Hematopoietic multipotent progenitor cell treated with erythropoietin and hydrocortisone succinate and interleukin-3 and kit ligand, for 8 days (in vitro differentiated cells): ENCODE measurements around the gene NCAM2.

Source experiments
- DNase-seq: peaks from one replicate; pipeline ENCODE4 v3.0.0-alpha.2; 2015

NCAM2 gene

GRCh38 chr21:21231913-21232312, 233.7 kb downstream of the NCAM2 start:
- no peak for DNase-seq

DNA sequence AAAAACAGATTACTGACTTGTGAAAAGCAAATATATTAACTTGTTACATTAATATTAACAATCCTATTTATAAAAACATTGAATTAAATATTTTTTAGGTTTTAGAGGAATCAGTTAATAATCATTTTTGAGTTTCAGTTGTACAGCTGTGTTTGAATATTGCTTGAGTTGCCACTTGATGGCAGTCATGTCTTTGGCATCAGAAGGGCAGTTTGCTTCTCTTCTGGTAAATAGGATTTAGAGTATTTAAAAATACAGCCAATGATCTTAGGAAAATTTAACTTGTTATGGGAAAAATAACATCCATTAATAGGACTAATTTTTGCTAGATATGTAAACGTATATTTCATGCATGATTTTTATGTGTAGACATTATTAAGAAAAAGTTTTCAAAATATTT, 234.1 kb downstream of the NCAM2 start:
- DNase-seq = peak; percentile 2

GRCh38 chr21:21233051-21233450, 234.8 kb downstream of the NCAM2 start:
- DNase-seq = no peak

DNA sequence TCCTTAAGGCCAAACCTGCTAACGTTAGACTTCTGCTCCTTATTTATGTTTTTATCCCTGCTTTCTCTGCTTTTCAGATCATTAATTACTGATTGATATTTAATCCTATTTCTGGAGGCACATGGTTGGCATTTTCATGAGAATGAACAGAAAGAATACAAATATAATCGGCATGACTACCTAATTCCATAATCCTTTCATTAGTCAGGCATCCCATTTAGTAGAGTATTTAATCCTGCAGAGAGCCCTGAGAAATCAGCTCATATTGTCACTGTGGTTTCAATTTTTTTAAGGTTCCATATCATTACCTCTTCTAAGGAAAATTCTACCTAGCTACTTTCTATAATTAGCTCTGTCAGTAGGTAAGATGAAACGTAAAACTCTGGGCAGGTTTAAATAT, 238.8 kb downstream of the NCAM2 start:
- DNase-seq = no peak

DNA sequence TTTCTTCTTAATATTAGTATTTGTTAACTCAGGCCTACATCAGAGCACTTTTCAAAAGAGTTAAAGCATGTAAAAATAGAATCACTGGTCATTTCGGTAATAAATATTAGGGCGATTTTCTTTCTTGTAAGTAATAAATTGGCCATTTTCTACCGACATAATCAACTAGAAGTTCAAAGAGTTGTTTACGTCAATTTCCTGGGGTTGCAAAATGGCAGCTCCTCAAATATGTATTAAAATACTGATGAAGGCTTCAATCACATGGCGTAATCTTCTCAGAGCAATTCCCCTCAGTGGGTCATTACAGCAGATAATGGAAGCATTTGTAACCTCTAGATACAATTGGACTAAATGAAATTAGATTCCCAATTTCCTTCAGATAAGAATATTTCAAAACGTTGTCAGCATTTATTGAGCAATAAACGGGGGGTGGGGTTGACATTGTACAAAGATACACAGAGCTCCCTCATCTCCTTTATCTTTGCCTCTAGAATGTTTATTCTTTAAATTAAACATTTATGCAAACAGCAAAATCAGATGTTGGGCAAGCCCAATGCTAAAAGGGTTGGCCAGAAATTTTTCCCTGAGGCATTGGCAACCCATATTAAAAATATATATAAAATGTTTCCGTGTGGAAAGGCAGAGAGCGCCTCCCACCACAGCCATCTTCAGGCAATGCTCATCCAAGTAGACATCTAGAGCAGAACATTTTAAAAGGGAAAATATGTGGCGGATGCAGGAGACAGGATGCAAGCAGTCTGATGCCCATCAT, 240.6 kb downstream of the NCAM2 start:
- DNase-seq = no peak

DNA sequence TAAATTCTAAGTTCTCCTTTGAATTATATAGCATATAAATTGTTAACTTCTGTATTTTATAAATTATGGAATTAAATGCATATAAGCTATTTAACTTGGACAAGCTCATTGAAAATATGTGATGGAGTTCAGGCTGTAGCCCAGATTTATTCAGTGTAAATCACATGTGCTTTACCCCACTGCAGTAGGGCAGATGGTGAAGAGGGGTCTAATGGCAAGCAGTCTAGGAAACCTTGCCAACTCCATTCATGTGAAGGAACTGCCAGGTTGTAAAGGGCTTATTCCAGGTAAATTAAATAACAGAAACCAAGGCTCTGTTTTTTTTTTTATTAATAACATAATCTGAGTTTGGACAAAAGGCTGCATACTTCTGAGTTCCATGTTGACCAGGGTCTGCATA, 243.2 kb downstream of the NCAM2 start:
- no peak for DNase-seq

DNA sequence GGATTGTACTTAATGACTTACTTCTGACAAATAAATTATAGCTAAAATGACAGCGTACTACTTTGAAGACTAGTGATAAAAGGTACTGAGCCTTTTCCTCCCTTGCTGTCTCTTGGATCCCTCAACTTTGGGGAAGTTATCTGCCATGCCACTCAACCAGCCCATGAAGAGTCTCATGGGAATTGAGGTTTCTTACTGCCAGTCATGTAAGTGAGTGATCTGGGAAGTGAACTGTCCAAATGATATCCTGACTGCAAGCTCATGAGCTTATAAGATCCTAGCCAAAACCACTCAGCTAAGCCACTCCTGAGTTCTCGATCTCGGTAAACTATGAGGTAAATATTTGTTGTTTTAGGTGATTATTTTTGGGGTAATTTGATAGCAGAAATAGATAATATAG, 247.8 kb downstream of the NCAM2 start:
- no peak for DNase-seq

DNA sequence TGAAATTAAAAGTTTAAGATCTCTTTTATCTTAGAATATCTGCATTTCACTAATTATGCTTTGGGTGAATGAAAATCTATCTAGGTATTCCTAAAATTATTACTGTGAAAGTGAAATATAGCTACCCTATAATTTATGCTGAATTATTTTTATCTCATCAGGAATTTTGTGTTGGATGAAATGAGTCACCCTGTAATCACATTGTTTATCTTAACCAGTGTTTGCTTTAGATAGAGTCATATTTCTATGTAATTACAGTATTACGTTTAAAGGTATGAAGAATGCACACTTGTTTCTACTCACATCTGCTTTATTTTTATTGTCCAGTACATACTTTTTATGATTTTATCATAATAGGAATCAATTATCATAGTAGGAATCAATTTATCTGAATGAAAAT, 249.2 kb downstream of the NCAM2 start:
- no peak for DNase-seq

- no peak for DNase-seq
Measured at GRCh38 chr21:21262048-21262447, 263.8 kb downstream of the NCAM2 start.

- DNase-seq = no peak
Measured at GRCh38 chr21:21268061-21268471, 269.9 kb downstream of the NCAM2 start.

DNA sequence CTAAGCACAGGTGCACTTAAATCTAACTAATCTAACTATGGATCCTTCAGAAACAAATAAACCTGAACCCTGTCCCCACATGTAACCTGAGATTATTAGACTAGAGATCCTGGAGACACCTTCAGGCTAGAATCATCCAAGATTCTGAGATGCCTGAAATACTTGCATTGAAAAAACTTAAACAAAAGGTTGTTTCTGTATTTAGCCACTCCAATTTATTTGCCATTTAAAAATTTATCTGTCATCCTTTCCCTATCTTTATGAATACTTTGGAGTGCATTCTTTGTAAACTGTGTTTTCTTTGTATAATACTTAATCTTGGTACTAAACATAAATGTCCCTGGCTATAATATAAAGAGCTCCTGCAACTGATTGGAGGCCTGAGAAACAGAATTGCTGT, 270.7 kb downstream of the NCAM2 start:
- DNase-seq = no peak

GRCh38 chr21:21279193-21279901, 281.1 kb downstream of the NCAM2 start:
- DNase-seq = no peak

GRCh38 chr21:21283810-21284209, 285.6 kb downstream of the NCAM2 start:
- DNase-seq = no peak

DNA sequence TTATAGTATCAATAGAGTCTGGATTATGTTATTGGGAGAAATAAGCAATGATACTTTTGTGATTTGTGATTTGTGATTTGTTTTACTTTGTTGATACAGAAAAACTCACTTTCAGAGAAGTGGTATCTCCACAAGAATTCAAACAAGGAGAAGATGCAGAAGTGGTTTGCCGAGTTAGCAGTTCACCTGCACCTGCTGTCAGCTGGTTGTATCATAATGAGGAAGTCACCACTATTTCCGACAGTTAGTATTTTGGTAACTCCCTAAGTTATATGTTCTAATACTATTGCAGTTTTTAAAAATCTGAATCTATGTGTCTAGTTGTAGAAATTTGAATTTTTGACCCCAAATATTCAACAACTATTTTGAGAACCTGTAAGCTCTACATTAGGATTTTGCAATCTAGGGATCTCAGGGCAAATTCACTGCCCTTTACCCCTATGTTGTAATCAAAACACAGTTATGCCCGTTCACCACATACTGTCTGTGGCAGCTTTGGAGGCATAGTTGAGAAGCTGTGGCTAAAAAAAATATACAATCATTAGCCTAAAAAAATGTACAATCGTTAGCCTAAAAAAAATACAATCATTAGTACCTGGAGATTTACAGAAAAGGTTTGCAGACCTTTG, 288.1 kb downstream of the NCAM2 start:
- no peak for DNase-seq

DNA sequence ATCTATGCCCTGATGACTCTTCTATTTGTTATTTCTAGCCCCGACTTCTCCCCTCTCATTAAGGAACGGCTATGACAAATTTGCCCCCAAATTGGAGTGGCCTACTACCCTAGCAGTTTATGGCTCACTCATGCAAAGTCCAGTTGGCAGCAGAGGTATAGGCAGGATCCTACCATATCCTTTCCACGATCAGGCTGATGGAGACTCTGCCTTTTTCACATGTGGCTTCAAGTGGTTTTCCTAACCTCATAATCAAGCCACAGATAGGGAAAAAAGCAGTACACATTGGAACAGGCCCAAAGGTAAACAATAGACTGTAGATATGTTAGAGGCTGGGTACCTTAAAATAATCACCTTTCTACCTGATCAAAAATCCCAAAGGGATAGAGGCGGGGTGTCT, 292.5 kb downstream of the NCAM2 start:
- no peak for DNase-seq

DNA sequence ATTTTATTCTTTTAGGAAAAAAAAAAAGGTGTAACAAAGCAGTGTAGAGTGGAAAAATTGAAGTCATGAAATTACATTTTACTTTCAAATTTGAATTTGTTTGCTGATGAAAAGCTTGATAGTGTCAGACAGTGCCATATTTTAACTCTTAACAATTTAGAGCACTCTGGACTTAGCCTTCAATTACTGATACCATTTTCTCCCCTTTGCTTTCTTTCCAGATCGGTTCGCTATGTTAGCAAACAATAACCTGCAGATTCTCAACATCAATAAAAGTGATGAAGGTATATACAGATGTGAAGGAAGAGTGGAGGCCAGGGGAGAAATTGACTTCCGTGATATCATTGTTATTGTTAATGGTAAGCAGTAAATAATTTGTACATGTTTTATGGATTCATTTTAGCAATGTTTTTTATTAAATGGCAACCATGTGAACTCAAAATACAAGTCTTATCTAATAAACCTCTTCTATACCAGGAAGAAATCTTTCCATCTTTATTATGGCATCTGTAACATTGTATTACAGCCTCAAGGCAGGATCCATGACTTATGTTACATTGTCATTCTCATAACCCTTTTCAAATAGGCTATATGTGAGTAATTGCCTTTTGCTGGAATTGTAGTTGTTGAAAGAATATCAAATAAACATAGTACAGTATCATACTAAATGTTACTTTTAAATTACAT, 293.8 kb downstream of the NCAM2 start:
- no peak for DNase-seq

- no peak for DNase-seq
Measured at GRCh38 chr21:21295303-21295702, 297.1 kb downstream of the NCAM2 start.

- DNase-seq = no peak
Measured at GRCh38 chr21:21297211-21297610, 299.0 kb downstream of the NCAM2 start.

DNA sequence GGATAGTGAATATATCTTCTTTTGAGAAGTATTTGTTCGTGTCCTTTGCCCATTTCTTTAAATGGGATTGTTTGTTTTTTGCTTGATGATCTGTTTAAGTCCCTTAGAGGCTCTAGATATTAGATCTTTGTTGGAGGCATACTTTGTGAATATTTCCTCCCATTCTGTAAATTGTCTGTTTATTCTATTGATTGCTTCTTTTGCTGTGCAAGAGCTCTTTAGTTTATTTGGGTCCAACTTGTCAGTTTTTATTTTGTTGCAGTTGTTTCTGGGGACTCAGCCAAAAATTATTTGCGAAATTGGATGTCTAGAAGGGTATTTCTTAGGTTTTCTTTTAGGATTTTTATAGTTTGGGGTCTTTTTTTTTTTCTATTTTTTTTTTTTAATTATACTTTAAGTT, 302.8 kb downstream of the NCAM2 start:
- DNase-seq = no peak

GRCh38 chr21:21309510-21309909, 311.3 kb downstream of the NCAM2 start:
- DNase-seq = no peak

DNA sequence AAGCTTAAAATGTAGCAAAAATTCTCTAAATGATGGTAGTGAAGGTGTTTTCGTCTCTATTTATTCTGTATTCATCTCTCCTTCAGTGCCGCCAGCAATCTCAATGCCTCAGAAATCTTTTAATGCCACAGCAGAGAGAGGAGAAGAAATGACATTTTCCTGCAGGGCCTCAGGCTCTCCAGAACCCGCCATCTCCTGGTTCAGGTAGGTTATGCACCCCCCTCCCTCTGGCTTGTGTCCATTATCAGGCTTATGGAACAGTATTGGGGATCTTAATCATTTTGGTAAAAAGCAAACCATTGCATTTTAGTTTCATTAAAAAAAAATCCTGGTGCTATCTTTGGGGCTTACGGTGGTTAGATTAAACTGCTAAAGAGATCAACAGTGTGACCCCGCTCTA, 326.1 kb downstream of the NCAM2 start:
- no peak for DNase-seq

DNA sequence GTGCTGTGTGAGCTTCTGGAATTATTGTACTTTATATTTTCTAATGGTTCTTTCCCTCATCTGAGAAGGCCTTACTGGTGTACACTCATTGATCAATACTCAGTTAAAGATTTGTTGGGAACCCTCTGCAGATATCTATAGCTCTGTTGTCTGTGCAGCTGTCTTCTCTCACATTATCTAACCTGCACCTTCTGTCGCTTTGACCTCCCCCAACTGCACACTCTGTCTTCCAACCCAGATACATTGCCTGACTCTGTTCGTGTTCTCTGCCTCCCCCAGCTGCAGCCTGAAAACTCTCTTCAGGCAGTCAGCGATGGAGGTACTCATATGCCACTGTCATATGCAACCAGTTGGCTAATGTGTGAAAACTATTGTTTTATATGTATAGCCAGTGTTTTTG, 334.3 kb downstream of the NCAM2 start:
- DNase-seq = no peak

GRCh38 chr21:21341041-21341440, 342.8 kb downstream of the NCAM2 start:
- DNase-seq = no peak

GRCh38 chr21:21345296-21345695, 347.1 kb downstream of the NCAM2 start:
- DNase-seq = no peak
